Psoas muscle (tissue), 8 donors: ENCODE measurements around the gene FOXK2. TPM values are rescaled to one million over a fixed set of nuclear protein-coding genes. Genes with fewer than 3 reads are reported as not detected.
A peak's percentile ranks its signal among the peaks of the same experiment; 100 is the strongest.

Source experiments
- ATAC-seq, 4 donors: fragments of 200-7000 bp; cut with Tn5 transposase; one replicate each; pipeline ENCODE4 v1.9.1; 2020; ENCODE audit warnings: moderate library complexity in 3 of 4, mild to moderate bottlenecking in 2 of 4
- DNase-seq, 2 donors: peaks; one replicate each; pipeline ENCODE4 v3.0.0-alpha.2; 2020
- H3K27ac ChIP-seq: fragments of 200-600 bp; one replicate; pipeline ENCODE4 v1.8.0; 2022
- H3K27me3 ChIP-seq, 3 donors: fragments of 200-600 bp in 1 of 3; one replicate each; pipeline versions ENCODE4 v1.6.1 to v1.8.0; 2013 to 2022; ENCODE audit warnings: low read length in 2 of 3, mild to moderate bottlenecking in 2 of 3, moderate library complexity in 1 of 3; ENCODE audit not compliant: insufficient read depth in 3 of 3
- H3K36me3 ChIP-seq, 2 donors: fragments of 200-600 bp in 1 of 2; one replicate each; pipeline versions ENCODE4 v1.6.1 to v1.8.0; 2013 to 2022; ENCODE audit warnings: low read depth in 1 of 2, mild to moderate bottlenecking in 1 of 2, moderate library complexity in 1 of 2; ENCODE audit not compliant: insufficient read depth in 1 of 2
- H3K4me1 ChIP-seq: fragments of 200-600 bp; one replicate; pipeline ENCODE4 v1.8.0; 2022
- H3K4me3 ChIP-seq: fragments of 200-600 bp; one replicate; pipeline ENCODE4 v1.8.0; 2022; ENCODE audit warnings: mild to moderate bottlenecking
- H3K9me3 ChIP-seq: fragments of 200-600 bp; one replicate; pipeline ENCODE4 v1.8.0; 2022
- WGBS, 3 donors: extraction: QIAGEN DNeasy Blood & Tissue Kit; methylation state at CpG; one replicate each; pipeline versions ENCODE4 v1.1.6 to v1.1.7; 2013; 5-methylcytosine and 5-hydroxymethylcytosine counted together
- intact Hi-C, 2 donors: fragments of 100-400 bp; cut with DNase I; formaldehyde crosslinking; loops; one replicate each; pipeline versions ENCODE4 v1.11.0 to v1.14.2; 2022
- polyA plus RNA-seq, 3 donors: library from polyadenylated mRNA; stranded (reverse); fragments of 200-250 nt; gene quantifications; one replicate each; pipeline ENCODE4 v1.2.3, GENCODE V29; 2013
- total RNA-seq, 4 donors: library from RNA; stranded (reverse); fragmentation: NEBNext Ultra II Directional in 2 of 4; extraction: Animal tissue kit (Norgen Biotek cat#: 25700) in 2 of 4; gene quantifications; one replicate each; pipeline versions ENCODE4 v1.2.1 to v1.2.4, GENCODE V29; 2021 to 2023
- TF ChIP-seq, protein P1 (sequence below): fragments of 200-600 bp; IDR thresholded peaks from one replicate; pipeline ENCODE4 v1.8.0; 2022; ENCODE audit warnings: antibody characterized with exemption
- donor health status: healthy with polysubstance abuse.
- donor health status: DM: no; HTN: no; CAD: no; lungs with moderate emphysema.
- donor health status: Bipolar disorder and iron deficiency.
- donor health status: healthy.
- donor health status: DM: yes; HTN: yes; CAD: no.
- donor health status: DM: no; HTN: no; CAD: no.
- donor health status: DM: no; HTN: no; CAD: no.
- donor health status: DM: yes; HTN: yes; CAD: no.

The FOXK2 gene
- total and polyA plus RNA-seq, 7 donors: 38.9 to 96.4 (median 63.8) TPM

GRCh38 chr17:82599674-82600661, 80.4 kb downstream of the FOXK2 start:
- intact Hi-C loops: loop anchor here in 1 of 2 donors (5.0 kb wide), 1 partner anchor 42 kb away; no protein-coding TSS in a partner anchor
- H3K27me3 ChIP-seq: no peaks in the 10 kb centered on the region
- TF ChIP-seq, protein P1, sequence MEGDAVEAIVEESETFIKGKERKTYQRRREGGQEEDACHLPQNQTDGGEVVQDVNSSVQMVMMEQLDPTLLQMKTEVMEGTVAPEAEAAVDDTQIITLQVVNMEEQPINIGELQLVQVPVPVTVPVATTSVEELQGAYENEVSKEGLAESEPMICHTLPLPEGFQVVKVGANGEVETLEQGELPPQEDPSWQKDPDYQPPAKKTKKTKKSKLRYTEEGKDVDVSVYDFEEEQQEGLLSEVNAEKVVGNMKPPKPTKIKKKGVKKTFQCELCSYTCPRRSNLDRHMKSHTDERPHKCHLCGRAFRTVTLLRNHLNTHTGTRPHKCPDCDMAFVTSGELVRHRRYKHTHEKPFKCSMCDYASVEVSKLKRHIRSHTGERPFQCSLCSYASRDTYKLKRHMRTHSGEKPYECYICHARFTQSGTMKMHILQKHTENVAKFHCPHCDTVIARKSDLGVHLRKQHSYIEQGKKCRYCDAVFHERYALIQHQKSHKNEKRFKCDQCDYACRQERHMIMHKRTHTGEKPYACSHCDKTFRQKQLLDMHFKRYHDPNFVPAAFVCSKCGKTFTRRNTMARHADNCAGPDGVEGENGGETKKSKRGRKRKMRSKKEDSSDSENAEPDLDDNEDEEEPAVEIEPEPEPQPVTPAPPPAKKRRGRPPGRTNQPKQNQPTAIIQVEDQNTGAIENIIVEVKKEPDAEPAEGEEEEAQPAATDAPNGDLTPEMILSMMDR: no peak
- H3K27ac ChIP-seq: peak overlapping the region; percentile 9
- peaks cover 11% of the 10 kb centered on the region for H3K4me1 ChIP-seq
- no peaks in the 10 kb centered on the region for H3K9me3 ChIP-seq
- no peak for ATAC-seq
- no peak overlapping the region for H3K4me3 ChIP-seq
- 92 to 94% (median 93%) methylated on average over 26 of the region's 26 CpGs for WGBS, 3 donors
- no peak for DNase-seq
- H3K36me3 ChIP-seq: peaks cover 0 to 87% of the 10 kb centered on the region in 2 donors

GRCh38 chr17:82600731-82601446, 81.4 kb downstream of the FOXK2 start:
- Histone ChIP-seq H3K36me3 (peaks cover 0 to 90% of the 10 kb centered on the region in 2 donors), H3K27ac (no peak overlapping the region), H3K4me1 (peaks cover 11% of the 10 kb centered on the region), H3K9me3 (no peaks in the 10 kb centered on the region), H3K4me3 (no peak overlapping the region), H3K27me3 (no peaks in the 10 kb centered on the region)
- 88 to 92% (median 91%) methylated on average over 37 of the region's 37 CpGs for WGBS, 3 donors
- TF ChIP-seq, protein P1: no peak
- ATAC-seq (peak in 3 of 4 donors; percentile 41 to 60 (median 48)), DNase-seq (no peak)
- intact Hi-C loops: loop anchor here in 1 of 2 donors (5.0 kb wide), 1 partner anchor 41 kb away; no protein-coding TSS in a partner anchor

DNA sequence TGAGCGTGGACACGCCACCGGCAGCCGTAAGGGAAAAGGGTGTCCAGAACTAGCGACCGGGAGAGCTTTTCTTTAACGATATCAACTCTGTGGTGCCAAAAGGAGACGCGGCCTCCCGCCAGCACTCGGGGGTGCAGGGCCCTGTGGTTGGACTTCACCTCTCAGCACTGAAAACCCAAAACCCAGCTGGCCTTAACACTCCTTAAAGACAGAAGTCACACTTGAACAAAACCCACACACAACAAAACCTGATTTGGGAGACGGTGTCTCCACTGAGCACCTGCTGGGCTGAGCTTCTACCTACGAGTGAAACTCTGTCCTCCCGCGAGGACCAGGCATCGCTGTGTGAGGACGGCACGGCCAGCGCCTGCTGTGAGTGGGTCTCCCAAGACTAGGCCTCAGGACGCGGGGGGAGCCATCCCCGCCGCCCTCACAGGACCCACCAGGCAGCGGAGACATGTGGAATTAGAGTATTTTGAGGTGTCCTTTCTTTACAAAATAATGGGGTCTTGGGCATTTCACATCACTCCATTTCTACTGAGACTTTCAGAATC, 82.0 kb downstream of the FOXK2 start:
- ATAC-seq: no peak
- peaks cover 11% of the 10 kb centered on the region for H3K4me1 ChIP-seq
- H3K27ac ChIP-seq: no peak overlapping the region
- no peak for DNase-seq
- WGBS, 3 donors: 95 to 96% (median 96%) methylated on average over 24 of the region's 24 CpGs
- peaks cover 0 to 90% of the 10 kb centered on the region in 2 donors for H3K36me3 ChIP-seq
- TF ChIP-seq, protein P1: no peak
- intact Hi-C loops: loop anchor here in 1 of 2 donors (5.0 kb wide), 1 partner anchor 41 kb away; no protein-coding TSS in a partner anchor
- no peaks in the 10 kb centered on the region for H3K9me3 ChIP-seq
- H3K4me3 ChIP-seq: no peak overlapping the region
- H3K27me3 ChIP-seq: no peaks in the 10 kb centered on the region

- Histone ChIP-seq H3K9me3 (no peaks in the 10 kb centered on the region), H3K4me1 (peaks cover 11% of the 10 kb centered on the region), H3K36me3 (peaks cover 0 to 84% of the 10 kb centered on the region in 2 donors), H3K4me3 (no peak overlapping the region), H3K27ac (peak overlapping the region; percentile 23), H3K27me3 (no peaks in the 10 kb centered on the region)
- DNase-seq (no peak), ATAC-seq (no peak)
- 72 to 79% (median 77%) methylated on average over 21 of the region's 21 CpGs for WGBS, 3 donors
- intact Hi-C loops: loop anchor here in 1 of 2 donors (5.0 kb wide), 1 partner anchor 40 kb away; no protein-coding TSS in a partner anchor
- TF ChIP-seq, protein P1: no peak
These were observed 83.0 kb downstream of the FOXK2 start for GRCh38 chr17:82602487-82602886.
